Activated CD8-positive, alpha-beta T cell treated with anti-CD3 and anti-CD28 coated beads for 36 hours (primary cell): ENCODE measurements around the gene ABCD4. TPM values are rescaled to one million over a fixed set of nuclear protein-coding genes. Genes with fewer than 3 reads are reported as not detected.

ENCODE experiments used
- ATAC-seq: fragments of 200-7000 bp; cut with Tn5 transposase; one replicate; pipeline ENCODE4 v1.10.0; 2021; ENCODE audit warnings: mild to moderate bottlenecking, moderate library complexity
- CTCF ChIA-PET: fragments of 350-600 bp; sonication (Branson Sonifier 250); formaldehyde crosslinking; loops from one replicate; lab custom pipeline; 2021; ENCODE audit warnings: antibody characterized with exemption; lab: Charles Lee
- POLR2A ChIA-PET: fragments of 350-600 bp; sonication (Branson Sonifier 250); formaldehyde crosslinking; loops from one replicate; lab custom pipeline; 2021; ENCODE audit warnings: antibody characterized with exemption; lab: Charles Lee
- DNase-seq: peaks from one replicate; pipeline ENCODE4 v3.0.0-alpha.2; 2020
- H3K27ac Mint-ChIP-seq: one replicate; pipeline ENCODE4 v1.8.0; 2021; ENCODE audit warnings: mild to moderate bottlenecking, mixed read lengths
- H3K27me3 Mint-ChIP-seq: one replicate; pipeline ENCODE4 v1.8.0; 2021; ENCODE audit warnings: mixed read lengths
- H3K36me3 Mint-ChIP-seq: one replicate; pipeline ENCODE4 v1.8.0; 2021; ENCODE audit warnings: low read depth, mixed read lengths
- H3K4me1 Mint-ChIP-seq: one replicate; pipeline ENCODE4 v1.8.0; 2021; ENCODE audit warnings: low read depth, mixed read lengths
- H3K4me3 Mint-ChIP-seq: one replicate; pipeline ENCODE4 v1.8.0; 2021; ENCODE audit warnings: mild to moderate bottlenecking, moderate library complexity, mixed read lengths
- H3K9me3 Mint-ChIP-seq: one replicate; pipeline ENCODE4 v1.8.0; 2021; ENCODE audit warnings: mixed read lengths
- intact Hi-C: fragments of 100-400 bp; cut with micrococcal nuclease; formaldehyde crosslinking; loops from one replicate; pipeline ENCODE4 v1.10.0; 2022
- total RNA-seq, 2 experiments: library from RNA; stranded (reverse); gene quantifications; one replicate each; pipeline ENCODE4 v1.2.3, GENCODE V29; 2021
- TF ChIP-seq, protein P1 (sequence below): fragments of 200-600 bp; IDR thresholded peaks from one replicate; pipeline ENCODE4 v1.8.0; 2022; ENCODE audit warnings: antibody characterized with exemption, mild to moderate bottlenecking

ABCD4 gene
- total RNA-seq, 2 experiments from 2014 or later, result 44.6 to 46.0 TPM

DNA sequence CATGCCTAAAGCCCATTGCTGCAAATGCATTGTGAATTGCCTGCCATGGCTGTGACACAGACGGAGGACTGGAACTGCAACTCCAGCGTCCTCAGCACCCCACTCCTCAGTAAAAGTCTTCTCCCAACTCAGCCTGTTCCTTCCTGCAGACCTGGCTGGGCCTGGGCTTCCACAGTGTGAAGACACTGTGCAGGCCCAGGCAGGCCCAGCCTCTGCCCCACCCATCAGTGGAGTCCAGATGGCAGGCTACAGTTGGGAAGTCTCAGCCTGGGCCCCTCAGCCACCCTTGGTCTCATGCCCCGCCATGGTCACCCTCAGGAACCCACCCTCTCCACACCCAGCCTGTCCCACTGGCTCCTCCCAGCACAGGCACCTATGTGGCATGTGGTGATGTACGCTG lies 41.4 kb downstream of the ABCD4 start:
- no peak for ATAC-seq

DNA sequence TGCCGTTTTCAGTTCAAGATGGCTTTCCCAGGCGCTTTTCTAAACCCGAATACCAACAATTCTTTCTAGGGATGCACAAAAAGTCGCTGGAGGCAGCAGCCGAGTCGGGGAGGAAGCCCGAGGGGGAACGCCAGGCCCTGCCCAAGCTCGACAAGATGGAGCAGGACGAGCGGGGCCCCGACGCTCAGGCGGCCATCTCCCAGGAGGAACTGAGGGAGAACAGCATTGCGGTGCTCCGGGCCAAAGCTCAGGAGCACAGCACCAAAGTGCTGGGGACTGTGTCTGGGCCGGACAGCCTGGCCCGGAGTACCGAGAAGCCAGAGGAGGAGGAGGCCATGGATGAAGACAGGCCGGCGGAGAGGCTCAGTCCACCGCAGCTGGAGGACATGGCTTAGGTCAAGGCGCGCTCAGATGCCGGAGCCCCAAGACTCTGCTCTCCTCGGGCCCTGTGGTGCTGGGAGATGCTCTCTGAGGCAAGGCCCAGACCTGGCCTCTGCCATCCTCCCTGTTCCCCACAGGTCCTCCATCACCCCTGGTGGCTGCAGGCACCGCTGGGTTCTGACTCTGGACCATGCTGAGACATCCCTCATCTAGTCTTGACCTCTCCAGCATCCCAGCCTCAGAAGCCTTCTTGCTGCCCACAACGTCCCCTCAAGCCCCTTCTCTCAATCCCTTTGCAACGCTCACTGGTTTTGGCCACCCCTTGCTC lies 42.1 kb downstream of the ABCD4 start:
- CTCF ChIA-PET, result interaction anchor here (1.1 kb wide), 1 partner anchor 44 kb away, joined by 3 read pairs; no protein-coding TSS in a partner anchor
- intact Hi-C loops, result no loop called here

More for the DNA sequence above, 41.4 kb downstream of the ABCD4 start:
- intact Hi-C loops, result no loop called here
- Mint-ChIP-seq H3K27me3 (peaks cover 5% of the 10 kb centered on the region), H3K36me3 (no peaks in the 10 kb centered on the region), H3K4me3 (no peak overlapping the region), H3K27ac (no peak overlapping the region), H3K4me1 (peaks cover 7% of the 10 kb centered on the region), H3K9me3 (no peaks in the 10 kb centered on the region)
- TF ChIP-seq, protein P1, sequence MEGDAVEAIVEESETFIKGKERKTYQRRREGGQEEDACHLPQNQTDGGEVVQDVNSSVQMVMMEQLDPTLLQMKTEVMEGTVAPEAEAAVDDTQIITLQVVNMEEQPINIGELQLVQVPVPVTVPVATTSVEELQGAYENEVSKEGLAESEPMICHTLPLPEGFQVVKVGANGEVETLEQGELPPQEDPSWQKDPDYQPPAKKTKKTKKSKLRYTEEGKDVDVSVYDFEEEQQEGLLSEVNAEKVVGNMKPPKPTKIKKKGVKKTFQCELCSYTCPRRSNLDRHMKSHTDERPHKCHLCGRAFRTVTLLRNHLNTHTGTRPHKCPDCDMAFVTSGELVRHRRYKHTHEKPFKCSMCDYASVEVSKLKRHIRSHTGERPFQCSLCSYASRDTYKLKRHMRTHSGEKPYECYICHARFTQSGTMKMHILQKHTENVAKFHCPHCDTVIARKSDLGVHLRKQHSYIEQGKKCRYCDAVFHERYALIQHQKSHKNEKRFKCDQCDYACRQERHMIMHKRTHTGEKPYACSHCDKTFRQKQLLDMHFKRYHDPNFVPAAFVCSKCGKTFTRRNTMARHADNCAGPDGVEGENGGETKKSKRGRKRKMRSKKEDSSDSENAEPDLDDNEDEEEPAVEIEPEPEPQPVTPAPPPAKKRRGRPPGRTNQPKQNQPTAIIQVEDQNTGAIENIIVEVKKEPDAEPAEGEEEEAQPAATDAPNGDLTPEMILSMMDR, result no peak
- ChIA-PET CTCF (no interaction called here), POLR2A (no interaction called here)
- DNase-seq, result no peak

DNA sequence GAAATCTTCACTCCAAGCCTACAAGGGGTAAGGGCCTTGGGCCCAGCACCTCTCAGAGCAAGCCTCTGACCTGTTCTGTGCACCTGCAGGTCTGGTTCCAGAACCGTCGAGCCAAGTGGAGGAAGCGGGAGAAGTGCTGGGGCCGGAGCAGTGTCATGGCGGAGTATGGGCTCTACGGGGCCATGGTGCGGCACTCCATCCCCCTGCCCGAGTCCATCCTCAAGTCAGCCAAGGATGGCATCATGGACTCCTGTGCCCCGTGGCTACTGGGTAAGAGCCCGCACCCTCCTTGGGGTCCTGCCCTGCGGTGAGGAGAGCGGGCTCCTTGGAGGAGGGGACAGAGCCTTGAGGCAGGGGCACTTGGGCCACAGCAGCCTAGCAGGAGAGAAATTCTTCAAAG lies 43.2 kb downstream of the ABCD4 start:
- Mint-ChIP-seq H3K27me3 (peaks cover 5% of the 10 kb centered on the region), H3K4me3 (no peak overlapping the region), H3K36me3 (no peaks in the 10 kb centered on the region), H3K27ac (no peak overlapping the region), H3K4me1 (peaks cover 7% of the 10 kb centered on the region), H3K9me3 (no peaks in the 10 kb centered on the region)
- DNase-seq (no peak), ATAC-seq (no peak)
- TF ChIP-seq, protein P1, result no peak
- ChIA-PET CTCF (interaction anchor here (1.1 to 1.3 kb wide), 2 partner anchors 10 to 147 kb away, joined by 3 read pairs; no protein-coding TSS in a partner anchor), POLR2A (no interaction called here)
- intact Hi-C loops, result no loop called here

More for the DNA sequence above, 42.1 kb downstream of the ABCD4 start:
- Mint-ChIP-seq H3K27me3 (peaks cover 5% of the 10 kb centered on the region), H3K4me3 (no peak overlapping the region), H3K36me3 (no peaks in the 10 kb centered on the region), H3K4me1 (peaks cover 7% of the 10 kb centered on the region), H3K27ac (no peak overlapping the region), H3K9me3 (no peaks in the 10 kb centered on the region)
- POLR2A ChIA-PET, result no interaction called here
- TF ChIP-seq, protein P1, result no peak
- ATAC-seq (no peak), DNase-seq (no peak)

DNA sequence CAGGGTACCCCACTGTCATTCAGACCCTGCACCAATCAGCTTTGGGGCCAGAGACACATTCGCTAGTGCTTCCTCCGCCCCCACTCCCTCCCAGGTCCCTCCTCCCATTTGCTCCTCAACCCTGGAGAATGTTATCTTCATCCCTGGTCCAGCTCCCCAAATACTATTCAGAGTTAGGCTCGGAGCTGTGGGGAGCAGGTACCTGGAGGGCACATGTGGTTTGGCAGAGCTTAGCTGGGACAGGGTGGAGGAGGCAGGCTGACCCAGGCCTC lies 44.0 kb downstream of the ABCD4 start:
- ChIA-PET CTCF (interaction anchor here (0.8 to 3.0 kb wide), 6 partner anchors 9 to 146 kb away, joined by 3 to 10 read pairs (median 3); no protein-coding TSS in a partner anchor), POLR2A (interaction anchor here (0.9 kb wide), 1 partner anchor 10 kb away, joined by 3 read pairs; no protein-coding TSS in a partner anchor)
- ATAC-seq (no peak), DNase-seq (no peak)
- Mint-ChIP-seq H3K4me3 (no peak overlapping the region), H3K4me1 (peaks cover 7% of the 10 kb centered on the region), H3K27ac (no peak overlapping the region), H3K36me3 (no peaks in the 10 kb centered on the region), H3K27me3 (peaks cover 5% of the 10 kb centered on the region), H3K9me3 (no peaks in the 10 kb centered on the region)
- TF ChIP-seq, protein P1, result no peak
- intact Hi-C loops, result no loop called here
